ENCODE data around the gene CLIC4.

GRCh38 chr1:24865168-24865567 is 119.9 kb downstream of the CLIC4 start:
- TF ChIP-seq ZNF707 (CRISPR knock-in tag; conservative IDR thresholded peaks at IDR 0.05) (no peak), KAT7 (CRISPR knock-in tag; IDR thresholded peaks at IDR 0.05; ENCODE audit: borderline replicate concordance) (no peak), THAP7 (CRISPR knock-in tag; IDR thresholded peaks at IDR 0.05) (no peak), ZNF24 (IDR thresholded peaks at IDR 0.05) (0 out of 2 replicates have a peak, but pooled peaks have one; percentile 47), SOX6 (IDR thresholded peaks at IDR 0.05) (no peak), EP300 (IDR thresholded peaks at IDR 0.05; ENCODE audit: low read length) (no peak), ATF3 (IDR thresholded peaks at IDR 0.05) (no peak), ATF3 (CRISPR knock-in tag; conservative IDR thresholded peaks at IDR 0.05) (no peak), POLR2A (conservative IDR thresholded peaks at IDR 0.05) (no peak), TARDBP (IDR thresholded peaks at IDR 0.05) (no peak)

Measured in K562 (cell line).